Naive B cell (primary cell): ENCODE data around the gene IL19. TPM values are rescaled to one million over a fixed set of nuclear protein-coding genes. Genes with fewer than 3 reads are reported as not detected.
"Not testable (repeated sequence)": the region's sequence is repeated elsewhere in the genome, so short reads cannot be mapped to it uniquely, and the experiment has no call there.

Source experiments
- ATAC-seq, 2 donors: fragments of 150-1000 bp; cut with Tn5 transposase; 2 replicates each; pipeline ENCODE4 v1.10.0; 2021; ENCODE audit warnings: low read depth in 2 of 2, mild to moderate bottlenecking in 2 of 2, moderate library complexity in 2 of 2
- DNase-seq: peaks from one replicate; pipeline ENCODE4 v3.0.0; 2022
- H3K27ac Mint-ChIP-seq, 6 donors: one replicate each; pipeline ENCODE4 v1.8.0; 2020 to 2022; ENCODE audit warnings: mild to moderate bottlenecking in 6 of 6, mixed read lengths in 6 of 6, moderate library complexity in 5 of 6, inconsistent platforms in 2 of 6
- H3K27me3 Mint-ChIP-seq, 3 donors: one replicate each; pipeline ENCODE4 v1.8.0; 2021 to 2022; ENCODE audit warnings: mixed read lengths in 3 of 3, mild to moderate bottlenecking in 1 of 3
- H3K36me3 Mint-ChIP-seq, 2 donors: one replicate each; pipeline ENCODE4 v1.8.0; 2020 to 2022; ENCODE audit warnings: mixed read lengths in 2 of 2, inconsistent platforms in 1 of 2, mild to moderate bottlenecking in 1 of 2
- H3K4me1 Mint-ChIP-seq, 3 donors: one replicate each; pipeline ENCODE4 v1.8.0; 2020 to 2022; ENCODE audit warnings: mixed read lengths in 3 of 3, inconsistent platforms in 1 of 3, mild to moderate bottlenecking in 1 of 3, moderate library complexity in 1 of 3
- H3K4me3 Mint-ChIP-seq, 8 donors: one replicate each; pipeline ENCODE4 v1.8.0; 2020 to 2022; ENCODE audit warnings: mild to moderate bottlenecking in 8 of 8, mixed read lengths in 8 of 8, moderate library complexity in 8 of 8, inconsistent platforms in 2 of 8
- H3K9me3 Mint-ChIP-seq, 7 donors: one replicate each; pipeline ENCODE4 v1.8.0; 2020 to 2022; ENCODE audit warnings: mixed read lengths in 7 of 7, mild to moderate bottlenecking in 5 of 7, inconsistent platforms in 2 of 7, moderate library complexity in 1 of 7
- polyA plus RNA-seq, 6 donors: library from polyadenylated mRNA; unstranded; fragments of 300-500 nt; fragmentation: Illumina TruSeq; gene quantifications; one replicate each; pipeline ENCODE4 v1.2.3, GENCODE V29; 2021; ENCODE audit warnings: low read depth in 6 of 6

IL19 gene
- polyA plus RNA-seq, 6 donors from 2014 or later, result not detected

DNA sequence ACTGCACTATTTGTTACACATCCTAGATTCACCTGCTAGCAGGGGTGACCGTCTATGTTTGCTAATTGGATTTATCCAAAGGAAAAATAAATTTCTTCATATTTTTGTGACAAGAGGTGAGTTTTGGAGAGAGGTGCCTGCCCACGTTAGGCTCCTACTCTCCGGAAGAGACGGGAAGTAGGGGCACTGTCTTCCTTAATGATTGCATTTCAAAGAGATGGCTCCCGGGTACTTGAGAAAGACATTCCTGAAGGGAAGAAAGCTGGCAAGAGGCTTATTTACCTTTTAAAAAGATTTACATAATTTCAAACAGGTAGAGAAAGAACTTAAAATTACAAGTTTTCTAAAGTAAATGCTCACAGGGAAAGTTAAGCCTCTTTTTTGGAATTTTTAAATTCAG, 18.7 kb upstream of the IL19 start:
- peaks cover 6 to 19% (median 8%) of the 10 kb centered on the region in 3 donors for H3K27me3 Mint-ChIP-seq
- DNase-seq (no peak), ATAC-seq (no peak)
- no peak overlapping the region for H3K4me3 Mint-ChIP-seq
- no peaks in the 10 kb centered on the region for H3K9me3 Mint-ChIP-seq
- no peak overlapping the region for H3K27ac Mint-ChIP-seq
- peaks cover 0 to 7% of the 10 kb centered on the region in 2 donors for H3K36me3 Mint-ChIP-seq
- H3K4me1 Mint-ChIP-seq, result peaks cover 0 to 6% (median 3%) of the 10 kb centered on the region in 3 donors

DNA sequence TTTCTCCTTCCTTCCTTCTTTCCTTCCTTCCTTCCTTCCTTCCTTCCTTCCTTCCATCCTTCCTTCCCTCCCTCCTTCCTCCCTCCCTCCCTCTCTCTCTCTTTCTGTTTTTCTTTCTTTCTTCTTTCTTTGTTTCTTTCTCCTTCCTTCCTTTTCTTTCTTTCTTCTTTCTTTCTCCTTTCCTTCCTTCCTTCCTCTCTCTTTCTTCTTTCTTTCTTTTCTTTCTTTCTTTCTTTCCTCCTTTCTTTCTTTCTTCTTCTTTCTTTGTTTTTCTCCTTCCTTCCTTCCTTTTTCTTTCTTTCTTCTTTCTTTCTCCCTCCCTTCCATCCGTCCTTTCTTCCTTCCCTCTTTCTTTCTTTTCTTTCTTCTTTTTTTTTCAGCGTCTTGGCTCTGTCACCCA, 18.1 kb upstream of the IL19 start:
- Mint-ChIP-seq H3K36me3 (peaks cover 0 to 7% of the 10 kb centered on the region in 2 donors), H3K27ac (peak overlapping the region in 1 of 6 donors; percentile 93), H3K27me3 (peaks cover 6 to 19% (median 8%) of the 10 kb centered on the region in 3 donors), H3K9me3 (no peaks in the 10 kb centered on the region), H3K4me3 (no peak overlapping the region), H3K4me1 (peaks cover 0 to 6% (median 3%) of the 10 kb centered on the region in 3 donors)
- ATAC-seq (no peak), DNase-seq (no peak)

DNA sequence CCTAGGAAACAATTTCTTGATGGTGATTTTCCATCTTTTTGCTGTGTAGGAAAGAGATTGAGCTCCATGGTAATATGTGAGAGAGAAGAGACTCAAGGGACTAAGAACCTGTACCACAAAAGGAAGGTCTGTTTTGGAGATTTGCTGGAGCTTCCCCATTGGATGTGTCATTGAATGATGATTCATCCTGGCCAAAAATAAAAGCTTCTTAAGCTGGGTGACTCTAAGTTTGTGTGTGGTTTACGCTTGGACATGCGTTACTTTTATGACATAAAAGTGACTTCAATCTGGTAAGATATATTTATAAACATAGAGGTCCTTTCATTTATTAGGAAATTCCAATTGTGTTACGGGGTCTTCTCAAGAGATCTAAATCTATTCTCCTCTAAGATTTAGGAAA, 17.4 kb upstream of the IL19 start:
- Mint-ChIP-seq H3K4me1 (peaks cover 0 to 6% (median 3%) of the 10 kb centered on the region in 3 donors), H3K27me3 (peaks cover 6 to 19% (median 8%) of the 10 kb centered on the region in 3 donors), H3K27ac (peak overlapping the region in 1 of 6 donors; percentile 21), H3K36me3 (peaks cover 0 to 7% of the 10 kb centered on the region in 2 donors), H3K4me3 (no peak overlapping the region), H3K9me3 (no peaks in the 10 kb centered on the region)
- DNase-seq, result no peak
- no peak for ATAC-seq

DNA sequence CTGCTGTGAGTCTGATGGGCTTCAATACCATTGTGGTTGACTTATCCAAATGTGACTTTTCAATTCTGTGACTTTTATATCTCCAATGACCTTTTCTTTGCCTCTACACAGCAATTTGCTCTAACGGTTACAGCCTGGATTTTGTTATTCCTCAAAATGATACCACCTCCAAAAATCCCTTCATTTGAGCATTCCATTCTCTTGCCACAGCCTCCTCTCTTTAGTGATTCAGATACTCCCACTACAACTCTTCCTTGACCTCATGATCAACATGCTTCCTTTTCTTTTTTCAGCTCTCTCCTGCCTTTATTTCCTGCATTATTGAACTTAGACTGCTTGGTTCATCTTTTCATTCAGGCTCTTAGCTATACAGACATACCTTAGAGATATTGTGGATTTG, 16.6 kb upstream of the IL19 start:
- peak overlapping the region in 1 of 6 donors; percentile 50 for H3K27ac Mint-ChIP-seq
- ATAC-seq (no peak), DNase-seq (no peak)
- peaks cover 0 to 6% (median 3%) of the 10 kb centered on the region in 3 donors for H3K4me1 Mint-ChIP-seq
- H3K36me3 Mint-ChIP-seq, result peaks cover 0 to 7% of the 10 kb centered on the region in 2 donors
- no peak overlapping the region for H3K4me3 Mint-ChIP-seq
- peaks cover 6 to 19% (median 8%) of the 10 kb centered on the region in 3 donors for H3K27me3 Mint-ChIP-seq
- no peaks in the 10 kb centered on the region for H3K9me3 Mint-ChIP-seq

DNA sequence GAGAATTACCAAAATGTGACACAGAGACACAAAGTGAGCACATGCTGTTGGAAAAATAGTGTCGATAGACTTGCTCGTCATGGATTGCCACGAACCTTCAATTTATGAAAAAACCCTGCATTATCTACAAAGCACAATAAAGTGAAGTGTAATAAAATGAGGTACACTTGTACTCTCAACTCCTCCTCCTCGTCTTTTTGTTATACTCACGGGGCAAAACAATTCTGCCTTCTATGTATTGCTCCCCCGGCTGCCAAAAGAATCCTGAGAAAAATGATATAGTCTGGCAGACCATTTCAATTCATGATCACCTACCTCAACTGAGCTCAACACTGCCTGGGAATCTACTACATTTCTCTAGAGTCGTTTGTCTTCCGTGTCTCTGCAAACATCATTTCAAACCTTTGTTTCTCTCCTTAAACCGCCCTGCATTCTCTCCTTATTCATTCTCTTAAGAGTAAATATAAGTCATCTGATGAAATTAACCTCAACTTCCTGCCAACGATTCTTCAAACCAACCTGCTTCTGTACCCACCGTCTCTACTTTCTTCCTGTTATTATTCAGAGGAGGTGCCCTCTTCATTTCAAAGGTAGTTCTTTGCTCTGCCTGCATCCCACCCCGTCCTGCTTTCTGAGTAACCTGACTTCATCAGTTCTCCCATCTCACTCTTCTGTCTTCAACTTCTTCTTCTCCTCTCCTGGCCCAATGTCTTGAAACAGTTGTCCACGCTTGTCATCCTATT, 12.9 kb upstream of the IL19 start:
- no peak overlapping the region for H3K4me3 Mint-ChIP-seq
- H3K27me3 Mint-ChIP-seq, result peaks cover 3 to 13% (median 6%) of the 10 kb centered on the region in 3 donors
- peaks cover 0 to 3% (median under 1%) of the 10 kb centered on the region in 3 donors for H3K4me1 Mint-ChIP-seq
- no peaks in the 10 kb centered on the region for H3K9me3 Mint-ChIP-seq
- ATAC-seq (peak; percentile 56 to 63), DNase-seq (peak; percentile 25)
- peaks cover 0 to 7% of the 10 kb centered on the region in 2 donors for H3K36me3 Mint-ChIP-seq
- H3K27ac Mint-ChIP-seq, result no peak overlapping the region

DNA sequence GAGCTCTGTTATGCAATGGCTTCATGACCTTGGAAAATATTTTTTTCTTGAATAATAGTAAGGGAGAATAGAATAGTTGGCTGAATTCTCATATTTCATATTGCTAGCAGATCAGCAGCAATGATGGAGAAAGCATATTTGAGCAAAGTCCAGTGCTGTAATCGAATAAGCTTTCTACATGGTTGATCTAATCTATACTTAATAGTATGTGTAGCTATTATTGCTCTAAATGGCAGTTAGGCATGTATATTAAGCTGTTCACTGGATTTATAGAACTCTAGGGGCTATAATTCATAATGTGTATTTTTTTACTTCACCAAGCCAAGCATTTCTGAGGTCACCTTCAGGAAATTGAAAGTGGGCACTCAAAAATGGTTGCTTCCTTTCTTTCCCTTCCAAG, 10.0 kb upstream of the IL19 start:
- no peak overlapping the region for H3K27ac Mint-ChIP-seq
- ATAC-seq (no peak), DNase-seq (no peak)
- H3K4me3 Mint-ChIP-seq, result no peak overlapping the region
- peaks cover 0 to 2% (median 1%) of the 10 kb centered on the region in 3 donors for H3K4me1 Mint-ChIP-seq
- no peaks in the 10 kb centered on the region for H3K36me3 Mint-ChIP-seq
- peaks cover 0 to 10% (median 0%) of the 10 kb centered on the region in 3 donors for H3K27me3 Mint-ChIP-seq
- peaks cover 0 to 2% (median 0%) of the 10 kb centered on the region in 7 donors for H3K9me3 Mint-ChIP-seq

DNA sequence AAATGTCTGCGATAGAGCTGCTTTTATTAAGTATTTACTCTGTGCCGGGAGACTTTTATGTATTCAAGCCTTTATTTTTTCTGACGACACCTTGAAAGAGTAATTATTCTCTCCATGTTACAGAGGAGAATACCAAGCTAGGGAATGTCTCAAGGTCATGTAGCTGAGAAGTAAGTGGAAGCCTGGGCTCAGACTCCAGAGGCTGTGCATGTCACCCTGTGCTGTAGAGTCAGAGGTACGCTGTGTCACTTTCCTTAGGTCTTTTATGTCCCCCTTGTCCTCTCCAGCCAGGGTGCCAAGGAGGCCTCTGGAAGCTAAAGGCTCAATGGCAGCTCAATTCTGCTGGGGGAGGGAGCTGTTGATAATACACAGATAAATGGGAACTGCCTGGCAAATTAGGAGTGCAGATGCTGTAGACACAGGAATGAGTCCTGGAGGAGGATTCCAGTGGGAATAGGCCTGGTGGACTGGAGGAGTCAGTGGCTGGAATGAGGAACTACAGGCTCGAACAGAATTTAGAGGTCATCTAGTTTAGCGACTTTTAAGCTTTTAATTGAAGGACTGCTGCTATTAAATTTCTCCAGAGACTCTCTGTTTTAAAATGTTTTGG, 9.3 kb upstream of the IL19 start:
- H3K4me1 Mint-ChIP-seq, result peaks cover 6 to 9% (median 8%) of the 10 kb centered on the region in 3 donors

DNA sequence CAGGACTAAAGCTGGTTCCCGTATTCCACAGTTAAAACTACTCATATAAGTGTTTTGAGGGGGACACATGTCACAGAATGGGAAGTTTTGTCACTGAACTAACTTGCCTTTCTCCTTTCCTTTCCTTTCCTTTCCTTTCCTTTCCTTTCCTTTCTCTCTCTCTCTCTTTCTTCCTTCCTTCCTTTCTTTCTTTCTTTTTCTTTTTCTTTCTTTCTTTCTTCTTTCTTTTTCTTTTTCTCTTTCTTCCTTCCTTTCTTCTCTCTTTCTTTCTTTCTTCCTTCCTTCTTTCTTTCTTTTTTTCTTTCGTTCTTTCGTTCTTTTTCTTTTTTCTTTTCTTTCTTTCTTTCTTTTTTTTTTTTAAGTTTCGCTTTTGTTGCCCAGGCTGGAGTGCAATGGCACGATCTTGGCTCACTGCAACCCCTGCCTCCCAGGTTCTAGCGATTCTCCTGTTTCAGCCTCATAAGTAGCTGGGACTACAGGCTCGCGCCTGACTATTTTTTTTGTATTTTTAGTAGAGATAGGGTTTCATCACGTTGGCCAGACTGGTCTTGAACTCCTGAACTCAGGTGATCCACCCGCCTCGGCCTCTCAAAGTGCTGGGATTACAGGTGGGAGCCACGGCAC, 7.7 kb upstream of the IL19 start:
- not testable (repeated sequence) for H3K27ac Mint-ChIP-seq, DNase-seq, ATAC-seq, H3K36me3 Mint-ChIP-seq, H3K9me3 Mint-ChIP-seq, H3K4me3 Mint-ChIP-seq
- peaks cover 0 to 10% (median 7%) of the 10 kb centered on the region in 3 donors for H3K27me3 Mint-ChIP-seq
- peaks cover 11 to 17% (median 15%) of the 10 kb centered on the region in 3 donors for H3K4me1 Mint-ChIP-seq

More for the DNA sequence above, 9.3 kb upstream of the IL19 start:
- DNase-seq, result no peak
- Mint-ChIP-seq H3K9me3 (peaks cover 0 to 2% (median 0%) of the 10 kb centered on the region in 7 donors), H3K27me3 (peaks cover 0 to 10% (median 1%) of the 10 kb centered on the region in 3 donors), H3K27ac (no peak overlapping the region), H3K4me3 (no peak overlapping the region), H3K36me3 (no peaks in the 10 kb centered on the region)
- no peak for ATAC-seq

DNA sequence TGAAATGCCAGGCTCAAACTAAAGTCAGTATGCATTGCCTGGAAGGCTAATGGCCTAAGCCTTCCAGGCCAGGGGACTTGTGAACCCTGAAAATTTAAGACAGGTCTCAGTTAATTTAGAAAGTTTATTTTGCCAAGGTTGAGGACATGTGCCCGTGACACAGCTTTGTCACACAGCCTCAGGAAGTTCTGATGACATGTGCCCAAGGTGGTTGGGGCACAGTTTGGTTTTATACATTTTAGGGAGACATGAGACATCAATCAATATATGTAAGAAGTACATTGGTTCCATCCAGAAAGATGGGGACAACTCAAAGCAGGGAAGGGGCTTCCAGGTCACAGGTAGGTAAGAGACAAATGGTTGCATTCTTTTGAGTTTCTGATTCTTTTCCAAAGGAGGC, 4.8 kb upstream of the IL19 start:
- Mint-ChIP-seq H3K4me1 (peaks cover 24 to 33% (median 26%) of the 10 kb centered on the region in 3 donors), H3K27me3 (peaks cover 10 to 15% (median 10%) of the 10 kb centered on the region in 3 donors), H3K27ac (peak overlapping the region in 1 of 6 donors; percentile 49)
- not testable (repeated sequence) for H3K4me3 Mint-ChIP-seq, DNase-seq, H3K9me3 Mint-ChIP-seq, H3K36me3 Mint-ChIP-seq, ATAC-seq

DNA sequence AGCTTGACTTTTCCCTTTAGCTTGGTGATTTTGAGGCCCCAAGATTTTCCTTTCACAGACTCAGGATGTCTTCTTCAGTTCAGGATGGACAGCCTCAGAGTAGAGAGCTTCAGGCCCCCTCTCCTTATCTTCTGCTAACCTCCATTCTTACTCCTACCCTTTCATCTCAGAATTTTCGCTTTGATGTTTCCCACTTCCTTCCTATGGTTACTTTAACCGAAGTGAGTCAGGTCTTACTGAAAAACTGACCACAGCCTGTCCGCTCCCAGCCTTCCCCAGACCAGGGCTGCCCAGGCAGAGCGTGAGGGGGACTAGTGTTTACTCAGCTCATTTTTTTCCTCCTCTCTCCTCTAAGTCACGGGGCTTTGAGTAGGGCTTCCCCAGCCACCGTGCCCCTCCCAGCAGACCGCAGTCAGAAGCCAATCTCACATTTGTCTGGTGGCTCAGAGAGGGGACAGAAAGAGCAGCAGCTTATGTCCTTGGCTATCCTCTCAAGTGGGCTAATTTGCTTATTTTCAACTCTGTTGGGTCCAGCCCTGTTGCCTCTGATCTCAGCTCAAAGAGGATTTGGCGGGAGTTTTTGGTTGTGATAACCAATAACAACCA, 4.2 kb upstream of the IL19 start:
- Mint-ChIP-seq H3K4me1 (peaks cover 29 to 39% (median 32%) of the 10 kb centered on the region in 3 donors), H3K27ac (peak overlapping the region in 3 of 6 donors; percentile 32 to 61 (median 49)), H3K4me3 (peak overlapping the region in 5 of 8 donors; percentile 14 to 57 (median 23)), H3K27me3 (peaks cover 10 to 21% (median 16%) of the 10 kb centered on the region in 3 donors), H3K9me3 (peaks cover 0 to 2% (median 0%) of the 10 kb centered on the region in 7 donors), H3K36me3 (no peaks in the 10 kb centered on the region)
- DNase-seq (peak; percentile 53), ATAC-seq (peak; percentile 92 to 97)

DNA sequence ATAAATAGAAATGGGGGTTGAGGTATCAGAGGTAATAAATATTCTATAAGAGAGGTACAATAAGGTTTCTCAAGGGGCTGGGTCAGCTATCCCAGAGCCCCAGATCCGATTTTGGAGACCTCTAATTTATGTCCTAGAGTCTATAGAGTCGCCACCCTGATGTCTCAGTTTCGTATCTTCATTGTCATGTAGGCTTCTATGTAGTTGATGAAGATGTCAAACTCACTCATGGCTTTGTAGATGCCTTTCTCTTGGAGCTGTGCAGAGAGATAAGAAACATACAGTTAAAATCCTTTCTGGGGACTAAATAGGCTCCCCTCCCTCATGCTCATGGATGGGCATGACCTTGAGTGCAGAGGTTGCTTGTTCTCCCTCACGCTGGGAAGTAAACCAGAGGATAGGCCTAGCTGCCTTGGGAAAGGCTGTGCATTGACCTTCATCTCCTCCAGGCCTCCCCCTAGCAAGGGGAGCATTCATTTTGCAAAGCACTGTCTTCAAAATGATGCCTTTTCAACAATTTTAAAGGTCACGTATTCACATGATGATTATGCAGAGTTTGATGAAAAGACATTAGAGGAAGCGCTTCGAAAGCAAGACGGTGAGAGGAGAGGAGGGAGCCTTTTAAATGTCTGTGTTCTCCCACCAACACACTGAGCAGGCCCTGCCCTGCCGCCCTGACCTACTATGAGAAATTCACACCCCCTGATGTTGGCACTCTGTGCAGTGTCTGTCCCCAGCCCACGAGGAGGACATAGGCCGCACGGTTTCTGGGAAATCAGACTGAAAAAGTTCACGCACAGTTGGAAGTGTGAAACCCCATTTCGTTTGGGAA, 1.9 kb upstream of the IL19 start:
- Mint-ChIP-seq H3K9me3 (peaks cover 0 to 2% (median 0%) of the 10 kb centered on the region in 7 donors), H3K27ac (peak overlapping the region in 1 of 6 donors; percentile 15), H3K36me3 (no peaks in the 10 kb centered on the region), H3K27me3 (peaks cover under 1 to 30% (median 27%) of the 10 kb centered on the region in 3 donors), H3K4me3 (no peak overlapping the region), H3K4me1 (peaks cover 51 to 60% (median 55%) of the 10 kb centered on the region in 3 donors)
- DNase-seq (no peak), ATAC-seq (no peak)

DNA sequence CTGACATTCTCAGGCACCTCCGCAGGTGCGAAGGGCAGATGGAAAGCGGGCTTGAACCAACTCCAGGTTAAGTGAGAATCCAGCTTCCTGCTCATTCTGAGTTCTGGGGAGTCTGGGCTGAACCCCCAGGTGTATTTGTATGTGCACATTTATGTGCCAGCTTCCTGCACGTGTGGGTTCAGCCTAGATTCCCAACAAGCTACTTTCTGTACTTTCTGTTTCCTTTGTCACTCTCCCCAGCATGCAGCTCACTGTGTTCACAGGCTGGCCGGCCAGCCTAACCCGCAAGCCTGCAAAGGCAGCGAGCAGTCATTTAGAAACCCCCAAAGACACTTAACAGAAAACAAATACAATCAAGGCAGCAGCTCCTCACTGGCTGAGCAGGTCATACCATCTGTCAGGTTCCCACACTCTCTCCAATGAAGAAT, 1.3 kb upstream of the IL19 start:
- Mint-ChIP-seq H3K4me3 (peak overlapping the region in 1 of 8 donors; percentile 7), H3K27ac (peak overlapping the region in 1 of 6 donors; percentile 15), H3K36me3 (no peaks in the 10 kb centered on the region), H3K27me3 (peaks cover 0 to 30% (median 27%) of the 10 kb centered on the region in 3 donors), H3K9me3 (no peaks in the 10 kb centered on the region), H3K4me1 (peaks cover 57 to 67% (median 62%) of the 10 kb centered on the region in 3 donors)
- ATAC-seq (peak in 1 of 2 donors; percentile 24), DNase-seq (no peak)
